OCI-LY7 (cell line): ENCODE measurements around the gene DBNL.

Experiments used
- EZH2phosphoT487 ChIP-seq: fragments of 200-600 bp; sonication (generic); IDR thresholded peaks from 2 replicates; pipeline ENCODE4 v1.6.1; 2018; ENCODE audit warnings: low read depth, borderline replicate concordance, mild to moderate bottlenecking, mixed run types, antibody characterized with exemption, low read length, moderate library complexity, mixed read lengths
- TF ChIP-seq, protein P1 (sequence below): fragments of 200-600 bp; sonication (generic); conservative IDR thresholded peaks from 2 replicates; pipeline ENCODE4 v1.5.1; 2014; ENCODE audit warnings: mild to moderate bottlenecking, antibody characterized with exemption, low read length, moderate library complexity, mixed read lengths

DNA sequence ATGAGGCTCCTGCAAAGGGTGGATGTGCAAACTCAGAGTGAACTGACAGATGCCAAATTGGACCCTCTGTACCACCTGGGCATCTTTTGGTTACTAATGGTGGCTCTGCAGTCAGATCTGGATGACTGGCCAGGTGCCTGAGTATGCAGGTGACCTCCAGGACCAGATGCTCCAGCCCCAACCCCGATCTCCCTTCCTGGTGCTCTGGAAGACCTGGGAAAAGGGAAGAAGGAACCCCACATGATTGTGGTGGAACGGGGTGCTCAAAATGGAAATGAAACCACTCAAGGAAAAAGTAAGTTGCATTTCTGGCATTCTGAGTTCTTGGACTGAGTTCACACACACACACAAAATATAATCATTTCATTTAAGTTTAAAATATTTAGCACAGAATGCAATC lies 49.9 kb downstream of the DBNL start:
- TF ChIP-seq, protein P1, sequence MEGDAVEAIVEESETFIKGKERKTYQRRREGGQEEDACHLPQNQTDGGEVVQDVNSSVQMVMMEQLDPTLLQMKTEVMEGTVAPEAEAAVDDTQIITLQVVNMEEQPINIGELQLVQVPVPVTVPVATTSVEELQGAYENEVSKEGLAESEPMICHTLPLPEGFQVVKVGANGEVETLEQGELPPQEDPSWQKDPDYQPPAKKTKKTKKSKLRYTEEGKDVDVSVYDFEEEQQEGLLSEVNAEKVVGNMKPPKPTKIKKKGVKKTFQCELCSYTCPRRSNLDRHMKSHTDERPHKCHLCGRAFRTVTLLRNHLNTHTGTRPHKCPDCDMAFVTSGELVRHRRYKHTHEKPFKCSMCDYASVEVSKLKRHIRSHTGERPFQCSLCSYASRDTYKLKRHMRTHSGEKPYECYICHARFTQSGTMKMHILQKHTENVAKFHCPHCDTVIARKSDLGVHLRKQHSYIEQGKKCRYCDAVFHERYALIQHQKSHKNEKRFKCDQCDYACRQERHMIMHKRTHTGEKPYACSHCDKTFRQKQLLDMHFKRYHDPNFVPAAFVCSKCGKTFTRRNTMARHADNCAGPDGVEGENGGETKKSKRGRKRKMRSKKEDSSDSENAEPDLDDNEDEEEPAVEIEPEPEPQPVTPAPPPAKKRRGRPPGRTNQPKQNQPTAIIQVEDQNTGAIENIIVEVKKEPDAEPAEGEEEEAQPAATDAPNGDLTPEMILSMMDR: no peak
- no peak for TF ChIP-seq EZH2phosphoT487
